Activated T-cell treated with anti-CD3 and anti-CD28 coated beads, Interleukin-2, amount 50 U/mL, for 1 hour (primary cell): ENCODE measurements around the gene TMEM14C.
A peak's percentile ranks its signal among the peaks of the same experiment; 100 is the strongest.
"Not testable (repeated sequence)": the region's sequence is repeated elsewhere in the genome, so short reads cannot be mapped to it uniquely, and the experiment has no call there.

Experiments
- DNase-seq: peaks from one replicate; pipeline ENCODE4 v3.0.0-alpha.2; 2020

The TMEM14C gene

GRCh38 chr6:10722820-10723566 lies at the start of gene TMEM14C:
TMEM14C (plus strand) TSS chr6:10723070; CDS start chr6:10724614, 1,544 bp downstream.
- DNase-seq, result peak; percentile 79

- no peak for DNase-seq
Observed at GRCh38 chr6:10676403-10676802, 46.5 kb upstream of the TMEM14C start.

GRCh38 chr6:10678456-10678855 lies 44.4 kb upstream of the TMEM14C start:
- no peak for DNase-seq

- no peak for DNase-seq
Observed at GRCh38 chr6:10681795-10682194, 41.1 kb upstream of the TMEM14C start.

GRCh38 chr6:10682355-10682988 lies 40.4 kb upstream of the TMEM14C start:
- no peak for DNase-seq

- no peak for DNase-seq
Observed at GRCh38 chr6:10684618-10685017, 38.3 kb upstream of the TMEM14C start.

GRCh38 chr6:10685092-10685915 lies 37.6 kb upstream of the TMEM14C start:
- no peak for DNase-seq

GRCh38 chr6:10686901-10687300 lies 36.0 kb upstream of the TMEM14C start:
- DNase-seq, result no peak

GRCh38 chr6:10687582-10687981 lies 35.3 kb upstream of the TMEM14C start:
- no peak for DNase-seq

- DNase-seq, result no peak
Observed at GRCh38 chr6:10690651-10691445, 32.0 kb upstream of the TMEM14C start.

GRCh38 chr6:10692965-10693538 lies 29.8 kb upstream of the TMEM14C start:
- no peak for DNase-seq

- DNase-seq, result peak; percentile 92
Observed at GRCh38 chr6:10694302-10695085, 28.4 kb upstream of the TMEM14C start, which contains the start of the genes C6orf52 and PAK1IP1. C6orf52 (minus strand) TSS chr6:10694616; CDS start chr6:10687550, 7,066 bp downstream. PAK1IP1 (plus strand) TSS chr6:10694972; CDS start chr6:10694986, 14 bp downstream.

- DNase-seq, result no peak
Observed at GRCh38 chr6:10695086-10695657, 27.7 kb upstream of the TMEM14C start.

GRCh38 chr6:10696655-10697054 lies 26.2 kb upstream of the TMEM14C start:
- DNase-seq, result no peak

- no peak for DNase-seq
Observed at GRCh38 chr6:10713962-10714361, 8.9 kb upstream of the TMEM14C start.

GRCh38 chr6:10719296-10719963 lies 3.4 kb upstream of the TMEM14C start:
- DNase-seq, result peak; percentile 43

GRCh38 chr6:10719964-10720264 lies 3.0 kb upstream of the TMEM14C start:
- DNase-seq, result no peak

GRCh38 chr6:10720265-10720959 lies 2.5 kb upstream of the TMEM14C start:
- peak; percentile 70 for DNase-seq

GRCh38 chr6:10720960-10721849 lies 1.7 kb upstream of the TMEM14C start:
- DNase-seq, result not testable (repeated sequence)
